ENCODE results near the gene SLC15A4.
"Not testable (repeated sequence)": the region's sequence is repeated elsewhere in the genome, so short reads cannot be mapped to it uniquely, and the experiment has no call there.

SLC15A4 gene

GRCh38 chr12:128806573-128806972, 17.2 kb downstream of the SLC15A4 start:
- DNase-seq = no peak
- Histone ChIP-seq H3K9me3 (ENCODE audit: severe bottlenecking) (no peaks in the 10 kb centered on the region), H3K36me3 (peaks cover 50% of the 10 kb centered on the region), H3K27me3 (ENCODE audit: insufficient read depth, low read depth, severe bottlenecking) (no peaks in the 10 kb centered on the region), H3K27ac (no peak overlapping the region), H3K4me3 (ENCODE audit: low read depth, low read length) (no peak overlapping the region)
- no peak for TF ChIP-seq CTCF (IDR thresholded peaks at IDR 0.05; ENCODE audit: low read depth, low read length)

GRCh38 chr12:128805406-128805805, 18.4 kb downstream of the SLC15A4 start:
- not testable (repeated sequence) for H3K27me3 ChIP-seq (ENCODE audit: insufficient read depth, low read depth, severe bottlenecking); H3K4me3 ChIP-seq (ENCODE audit: low read depth, low read length); DNase-seq; H3K27ac ChIP-seq; H3K9me3 ChIP-seq (ENCODE audit: severe bottlenecking)
- H3K36me3 ChIP-seq = peaks cover 60% of the 10 kb centered on the region

- no peak overlapping the region for H3K27ac ChIP-seq
- no peaks in the 10 kb centered on the region for H3K27me3 ChIP-seq (ENCODE audit: insufficient read depth, low read depth, severe bottlenecking)
- H3K36me3 ChIP-seq = peaks cover 67% of the 10 kb centered on the region
- H3K9me3 ChIP-seq (ENCODE audit: severe bottlenecking) = no peaks in the 10 kb centered on the region
- TF ChIP-seq CTCF (IDR thresholded peaks at IDR 0.05; ENCODE audit: low read depth, low read length) = no peak
- no peak overlapping the region for H3K4me3 ChIP-seq (ENCODE audit: low read depth, low read length)
- no peak for DNase-seq
These were observed 19.0 kb downstream of the SLC15A4 start for GRCh38 chr12:128804762-128805161.

- DNase-seq = no peak
- no peak for TF ChIP-seq CTCF (IDR thresholded peaks at IDR 0.05; ENCODE audit: low read depth, low read length)
- Histone ChIP-seq H3K27ac (no peak overlapping the region), H3K4me3 (ENCODE audit: low read depth, low read length) (no peak overlapping the region), H3K36me3 (peaks cover 65% of the 10 kb centered on the region), H3K27me3 (ENCODE audit: insufficient read depth, low read depth, severe bottlenecking) (no peaks in the 10 kb centered on the region), H3K9me3 (ENCODE audit: severe bottlenecking) (no peaks in the 10 kb centered on the region)
These were observed 20.0 kb downstream of the SLC15A4 start for GRCh38 chr12:128803788-128804187.

- no peaks in the 10 kb centered on the region for H3K27me3 ChIP-seq (ENCODE audit: insufficient read depth, low read depth, severe bottlenecking)
- no peak overlapping the region for H3K27ac ChIP-seq
- no peak for TF ChIP-seq CTCF (IDR thresholded peaks at IDR 0.05; ENCODE audit: low read depth, low read length)
- no peak overlapping the region for H3K4me3 ChIP-seq (ENCODE audit: low read depth, low read length)
- no peak for DNase-seq
- peaks cover 65% of the 10 kb centered on the region for H3K36me3 ChIP-seq
- H3K9me3 ChIP-seq (ENCODE audit: severe bottlenecking) = no peaks in the 10 kb centered on the region
These were observed 21.0 kb downstream of the SLC15A4 start for GRCh38 chr12:128802756-128803155.

GRCh38 chr12:128801879-128802391, 21.8 kb downstream of the SLC15A4 start:
- Histone ChIP-seq H3K4me3 (ENCODE audit: low read depth, low read length) (no peak overlapping the region), H3K27ac (no peak overlapping the region), H3K27me3 (ENCODE audit: insufficient read depth, low read depth, severe bottlenecking) (no peaks in the 10 kb centered on the region), H3K9me3 (ENCODE audit: severe bottlenecking) (no peaks in the 10 kb centered on the region), H3K36me3 (peaks cover 65% of the 10 kb centered on the region)
- DNase-seq = no peak
- no peak for TF ChIP-seq CTCF (IDR thresholded peaks at IDR 0.05; ENCODE audit: low read depth, low read length)
